Natural killer cell (primary cell): ENCODE measurements around the gene RGCC. TPM values are rescaled to one million over a fixed set of nuclear protein-coding genes. Genes with fewer than 3 reads are reported as not detected.

Experiments used
- ATAC-seq, 3 donors: fragments of 150-1000 bp in 2 of 3; fragments of 200-7000 bp in 1 of 3; cut with Tn5 transposase; 1 replicate in 1 of 3; 2 replicates in 2 of 3; pipeline ENCODE4 v1.10.0; 2021; ENCODE audit warnings: mild to moderate bottlenecking in 2 of 3, moderate library complexity in 2 of 3
- DNase-seq, 2 donors: peaks; one replicate each; pipeline versions ENCODE4 v3.0.0 to v3.0.0-alpha.2; 2013 to 2021; ENCODE audit warnings: mixed read lengths in 1 of 2
- H3K27ac ChIP-seq: one replicate; pipeline ENCODE4 v1.5.1; 2013; ENCODE audit warnings: mild to moderate bottlenecking, low read length
- H3K27me3 ChIP-seq: one replicate; pipeline ENCODE4 v1.6.1; 2013; ENCODE audit warnings: low read length; ENCODE audit not compliant: control insufficient read depth, insufficient read depth
- H3K36me3 ChIP-seq: one replicate; pipeline ENCODE4 v1.6.1; 2013; ENCODE audit warnings: low read length; ENCODE audit not compliant: control insufficient read depth, insufficient read depth
- H3K4me1 ChIP-seq: one replicate; pipeline ENCODE4 v1.6.1; 2013; ENCODE audit warnings: low read length; ENCODE audit not compliant: control insufficient read depth, insufficient read depth
- H3K4me3 ChIP-seq: one replicate; pipeline ENCODE4 v1.5.1; 2013; ENCODE audit warnings: low read length
- H3K9me3 ChIP-seq: one replicate; pipeline ENCODE4 v1.6.1; 2013; ENCODE audit warnings: low read length; ENCODE audit not compliant: control insufficient read depth, insufficient read depth
- H3K27ac Mint-ChIP-seq, 2 donors: one replicate each; pipeline ENCODE4 v1.8.0; 2022; ENCODE audit warnings: mild to moderate bottlenecking in 2 of 2, mixed read lengths in 2 of 2, moderate library complexity in 1 of 2
- H3K27me3 Mint-ChIP-seq, 2 donors: one replicate each; pipeline ENCODE4 v1.8.0; 2022; ENCODE audit warnings: low read depth in 2 of 2, mixed read lengths in 2 of 2
- H3K36me3 Mint-ChIP-seq: one replicate; pipeline ENCODE4 v1.8.0; 2022; ENCODE audit warnings: mixed read lengths
- H3K4me1 Mint-ChIP-seq, 2 donors: one replicate each; pipeline ENCODE4 v1.8.0; 2022; ENCODE audit warnings: mixed read lengths in 2 of 2
- H3K4me3 Mint-ChIP-seq: one replicate; pipeline ENCODE4 v1.8.0; 2022; ENCODE audit warnings: mild to moderate bottlenecking, moderate library complexity, mixed read lengths
- H3K9me3 Mint-ChIP-seq, 2 donors: one replicate each; pipeline ENCODE4 v1.8.0; 2022; ENCODE audit warnings: mixed read lengths in 2 of 2
- WGBS: methylation state at CpG from one replicate; pipeline ENCODE4 v1.1.7; 2013; ENCODE audit warnings: missing lambda C conversion rate; ENCODE audit not compliant: insufficient coverage; 5-methylcytosine and 5-hydroxymethylcytosine counted together
- intact Hi-C: fragments of 100-400 bp; cut with micrococcal nuclease; formaldehyde crosslinking; loops from one replicate; pipeline ENCODE4 v1.14.2; 2022
- total RNA-seq, 4 donors: library from RNA; stranded (reverse); fragments of 120-200 nt in 1 of 4; gene quantifications; one replicate each; pipeline versions ENCODE4 v1.2.3 to v1.2.4, GENCODE V29; 2013 to 2022
- TF ChIP-seq, protein P1 (sequence below): fragments of 200-600 bp; IDR thresholded peaks from one replicate; pipeline ENCODE4 v1.8.0; 2022; ENCODE audit warnings: antibody characterized with exemption

The RGCC gene, protein sequence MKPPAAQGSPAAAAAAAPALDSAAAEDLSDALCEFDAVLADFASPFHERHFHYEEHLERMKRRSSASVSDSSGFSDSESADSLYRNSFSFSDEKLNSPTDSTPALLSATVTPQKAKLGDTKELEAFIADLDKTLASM
- total RNA-seq, result 100 to 1,000 TPM in 1 of 3 donors, 10 to 100 TPM in 2; 61.7 to 306 (median 85.4) TPM
- 23.3 TPM for total RNA-seq (2013)

DNA sequence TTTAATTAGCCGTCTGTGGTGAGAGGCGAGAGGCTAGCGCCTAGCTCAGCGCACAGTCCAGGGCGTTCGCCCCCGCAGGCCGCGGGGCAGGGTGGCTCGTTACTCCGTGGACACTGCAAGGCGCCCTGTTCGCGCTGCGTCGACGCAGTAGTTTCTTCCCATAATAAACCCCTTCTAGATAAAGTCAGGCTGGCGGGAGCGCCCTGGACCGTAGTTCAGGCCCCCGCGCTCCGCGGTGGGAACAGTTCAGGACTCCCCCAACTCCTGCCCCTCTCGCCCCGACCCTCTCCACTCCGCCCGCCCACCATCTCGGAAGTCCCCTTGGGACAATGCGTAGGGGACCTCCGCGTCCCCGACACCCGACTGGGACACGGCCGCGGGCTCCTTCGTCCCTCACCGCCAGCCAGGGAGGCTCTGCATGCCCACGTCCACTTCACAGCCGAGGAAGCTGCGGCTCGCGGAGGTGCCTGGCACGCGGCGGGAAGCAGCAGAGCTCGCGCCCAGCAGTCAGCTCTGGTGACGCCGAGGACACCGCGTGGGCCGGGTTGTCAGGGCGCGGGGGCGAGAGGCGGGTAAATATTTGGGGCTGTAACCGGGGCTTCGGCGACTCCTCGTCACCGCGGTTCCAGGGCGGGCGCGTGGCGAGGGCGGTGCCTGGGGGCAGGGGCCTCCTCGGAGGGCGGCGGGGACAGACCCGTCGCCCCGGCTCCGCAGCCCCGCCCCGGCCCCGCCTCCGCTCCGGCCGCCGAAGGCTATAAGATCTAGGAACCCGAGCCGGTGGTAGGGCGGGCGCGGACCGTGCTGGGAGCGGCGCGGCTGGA, at the start of gene RGCC:
RGCC (plus strand) TSS at position 783 of the 821 bp plus-strand sequence. CDS start 158 bp downstream, outside the sequence.
- H3K4me1 Mint-ChIP-seq, result peaks cover 29% of the 10 kb centered on the region in 2 donors
- H3K27ac Mint-ChIP-seq, result peak within 1 kb of the TSS; percentile 67 to 94
- Histone ChIP-seq H3K27ac (peak within 1 kb of the TSS; percentile 43), H3K27me3 (peaks cover 2% of the 10 kb centered on the region), H3K4me3 (peak within 1 kb of the TSS; percentile 76), H3K36me3 (no peaks in the 10 kb centered on the region), H3K4me1 (peaks cover 24% of the 10 kb centered on the region), H3K9me3 (no peaks in the 10 kb centered on the region)
- ATAC-seq (peak; percentile 78 to 87 (median 83)), DNase-seq (peak; percentile 89 to 96)
- 8% methylated on average over 92 of the region's 92 CpGs for WGBS
- peaks cover 0 to 6% of the 10 kb centered on the region in 2 donors for H3K27me3 Mint-ChIP-seq
- intact Hi-C loops, result loop anchor here (1.0 to 10.0 kb wide), 2 partner anchors 8 to 358 kb away; no protein-coding TSS in a partner anchor
- H3K9me3 Mint-ChIP-seq, result no peaks in the 10 kb centered on the region
- H3K36me3 Mint-ChIP-seq, result no peaks in the 10 kb centered on the region
- TF ChIP-seq, protein P1, sequence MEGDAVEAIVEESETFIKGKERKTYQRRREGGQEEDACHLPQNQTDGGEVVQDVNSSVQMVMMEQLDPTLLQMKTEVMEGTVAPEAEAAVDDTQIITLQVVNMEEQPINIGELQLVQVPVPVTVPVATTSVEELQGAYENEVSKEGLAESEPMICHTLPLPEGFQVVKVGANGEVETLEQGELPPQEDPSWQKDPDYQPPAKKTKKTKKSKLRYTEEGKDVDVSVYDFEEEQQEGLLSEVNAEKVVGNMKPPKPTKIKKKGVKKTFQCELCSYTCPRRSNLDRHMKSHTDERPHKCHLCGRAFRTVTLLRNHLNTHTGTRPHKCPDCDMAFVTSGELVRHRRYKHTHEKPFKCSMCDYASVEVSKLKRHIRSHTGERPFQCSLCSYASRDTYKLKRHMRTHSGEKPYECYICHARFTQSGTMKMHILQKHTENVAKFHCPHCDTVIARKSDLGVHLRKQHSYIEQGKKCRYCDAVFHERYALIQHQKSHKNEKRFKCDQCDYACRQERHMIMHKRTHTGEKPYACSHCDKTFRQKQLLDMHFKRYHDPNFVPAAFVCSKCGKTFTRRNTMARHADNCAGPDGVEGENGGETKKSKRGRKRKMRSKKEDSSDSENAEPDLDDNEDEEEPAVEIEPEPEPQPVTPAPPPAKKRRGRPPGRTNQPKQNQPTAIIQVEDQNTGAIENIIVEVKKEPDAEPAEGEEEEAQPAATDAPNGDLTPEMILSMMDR, result no peak
- H3K4me3 Mint-ChIP-seq, result peak within 1 kb of the TSS; percentile 85

DNA sequence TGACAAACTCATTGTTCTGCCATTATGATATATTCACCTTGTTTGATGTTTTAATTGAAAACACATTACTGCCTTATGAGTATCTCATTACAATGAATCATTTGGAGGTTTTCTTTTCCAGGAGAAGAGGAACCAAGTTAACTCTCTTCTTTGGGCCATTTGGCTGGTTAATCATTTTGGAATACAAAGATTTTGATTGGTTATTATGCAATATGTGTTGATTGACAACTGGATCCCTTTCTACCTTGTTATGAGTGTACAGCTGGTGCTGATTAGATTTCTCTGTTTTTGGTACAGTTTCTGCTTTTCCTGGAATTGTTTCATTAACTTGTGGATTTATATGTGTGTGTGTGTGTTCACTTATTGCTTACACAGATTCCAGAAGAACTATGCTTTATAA, 49.2 kb upstream of the RGCC start:
- H3K27me3 Mint-ChIP-seq, result peaks cover 0 to 22% of the 10 kb centered on the region in 2 donors
- no peaks in the 10 kb centered on the region for H3K9me3 ChIP-seq
- H3K4me1 Mint-ChIP-seq, result no peaks in the 10 kb centered on the region
- no peak overlapping the region for H3K27ac Mint-ChIP-seq
- ATAC-seq (no peak), DNase-seq (no peak)
- no peaks in the 10 kb centered on the region for H3K36me3 ChIP-seq
- intact Hi-C loops, result no loop called here
- H3K9me3 Mint-ChIP-seq, result no peaks in the 10 kb centered on the region
- H3K4me1 ChIP-seq, result no peaks in the 10 kb centered on the region
- no peaks in the 10 kb centered on the region for H3K27me3 ChIP-seq
- H3K36me3 Mint-ChIP-seq, result no peaks in the 10 kb centered on the region
- TF ChIP-seq, protein P1, result no peak
- H3K4me3 ChIP-seq, result no peak overlapping the region
- no peak overlapping the region for H3K27ac ChIP-seq
- H3K4me3 Mint-ChIP-seq, result no peak overlapping the region

DNA sequence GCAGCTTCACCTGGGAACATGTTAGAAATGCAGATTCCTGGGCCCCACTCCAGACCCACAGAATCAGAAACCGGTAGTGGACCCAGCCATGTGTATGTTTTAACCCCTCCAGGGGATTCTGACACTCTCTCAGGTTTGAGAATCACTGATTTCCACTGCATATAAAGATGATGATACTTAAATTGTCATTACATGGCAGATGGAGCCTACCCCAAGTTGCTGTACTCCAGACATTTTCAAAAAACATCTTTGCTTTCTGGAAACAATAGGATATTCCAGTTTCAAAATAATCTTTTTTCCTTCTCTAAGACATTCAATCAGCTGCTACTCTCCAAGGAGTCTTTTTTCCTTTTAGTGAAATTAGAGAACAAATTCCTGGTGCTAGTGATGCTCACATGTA, 48.6 kb upstream of the RGCC start:
- H3K36me3 Mint-ChIP-seq, result no peaks in the 10 kb centered on the region
- H3K4me1 Mint-ChIP-seq, result no peaks in the 10 kb centered on the region
- H3K27ac Mint-ChIP-seq, result no peak overlapping the region
- Histone ChIP-seq H3K36me3 (no peaks in the 10 kb centered on the region), H3K27ac (no peak overlapping the region), H3K4me3 (no peak overlapping the region), H3K9me3 (no peaks in the 10 kb centered on the region), H3K4me1 (no peaks in the 10 kb centered on the region), H3K27me3 (no peaks in the 10 kb centered on the region)
- TF ChIP-seq, protein P1, result no peak
- DNase-seq, result no peak
- H3K27me3 Mint-ChIP-seq, result peaks cover 0 to 22% of the 10 kb centered on the region in 2 donors
- no peak for ATAC-seq
- no peak overlapping the region for H3K4me3 Mint-ChIP-seq
- intact Hi-C loops, result no loop called here
- H3K9me3 Mint-ChIP-seq, result no peaks in the 10 kb centered on the region
- WGBS, result 85% methylated on average over 1 of the region's 1 CpG
